Uterus (tissue), 2 donors: Measurements from ENCODE around the gene PBXIP1.

ENCODE experiments used
- CTCF ChIP-seq, 4 experiments: fragments of 200-600 bp in 2 of 4; fragments of 450-650 bp in 2 of 4; sonication (generic) in 2 of 4; IDR thresholded peaks; one replicate each; pipeline ENCODE4 v1.5.1; 2016 to 2019; ENCODE audit warnings: antibody characterized with exemption in 4 of 4, mild to moderate bottlenecking in 2 of 4, moderate library complexity in 1 of 4
- POLR2A ChIP-seq, 2 donors: fragments of 450-650 bp; IDR thresholded peaks; one replicate each; pipeline ENCODE4 v1.6.1; 2016; ENCODE audit warnings: antibody characterized with exemption in 2 of 2, mild to moderate bottlenecking in 1 of 2, moderate library complexity in 1 of 2

GRCh38 chr1:154987326-154987725 is 31.4 kb upstream of the PBXIP1 start:
- no peak for TF ChIP-seq CTCF (IDR thresholded peaks at IDR 0.05)
- no peak for TF ChIP-seq POLR2A (IDR thresholded peaks at IDR 0.05)
